Heart left ventricle (tissue), 13 donors: ENCODE results near the gene BTBD17.

ENCODE experiments used
- POLR2A ChIP-seq, 2 donors: fragments of 450-650 bp; IDR thresholded peaks; one replicate each; pipeline ENCODE4 v1.6.1; 2017; ENCODE audit warnings: antibody characterized with exemption in 2 of 2, mild to moderate bottlenecking in 2 of 2, moderate library complexity in 2 of 2
- TF ChIP-seq, protein P1 (sequence below), 12 donors: fragments of 200-600 bp; sonication (generic) in 4 of 12; IDR thresholded peaks; one replicate each; pipeline versions ENCODE4 v1.5.0 to v1.8.0; 2018 to 2022; ENCODE audit warnings: antibody characterized with exemption in 12 of 12, mild to moderate bottlenecking in 5 of 12
- donor health status: ischemic (EF 13 %, LVEDD 7.1; RV severe dilation, severe dysfunction).
- donor health status: DM: no; HTN: yes; CAD: no.
- donor health status: DM: no; HTN: no; CAD: no.
- donor health status: ischemic (EF 25% LVEDD 6.9; RV normal size, moderate dysfunction).
- donor health status: ischemic (EF 25% LVEDD 5.7; RV mildly dilated, moderate dysfunction).
- donor health status: ischemic (EF 35%, LVEDD 5.7; RV mildly dilated, moderate dysfunction).
- donor health status: nonischemic (EF 11% LVEDD 7.7; RV severe dilation, severe dysfunction).
- donor health status: DM: yes; HTN: yes; CAD: no.
- donor health status: PGD.
- donor health status: ischemic (EF 29% LVEDD 5.4; RV normal size, mild dysfunction).
- donor health status: nonischemic (EF 23%, LVEDD 6.1; RV moderate dilation, normal function).

DNA sequence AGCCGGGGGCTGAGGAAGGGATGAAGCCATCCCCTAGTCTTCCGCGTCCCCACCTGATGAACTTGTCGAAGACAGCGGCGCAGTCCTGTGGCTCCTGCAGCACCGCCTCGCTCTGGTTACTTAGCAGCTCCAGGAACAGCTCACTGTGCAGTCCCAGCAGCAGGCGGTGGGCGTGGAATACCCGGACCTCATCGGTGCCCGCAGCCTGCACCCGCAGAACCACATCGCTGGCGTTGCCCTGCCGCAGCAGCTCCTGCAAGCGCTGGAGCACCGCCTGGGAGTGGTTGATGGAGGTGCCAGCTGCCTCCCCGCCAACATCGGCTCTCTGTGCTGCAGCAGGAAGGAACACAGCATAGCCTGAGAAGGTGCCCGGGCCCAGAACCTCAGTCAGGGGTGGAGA, 1.8 kb downstream of the BTBD17 start:
- TF ChIP-seq, protein P1, sequence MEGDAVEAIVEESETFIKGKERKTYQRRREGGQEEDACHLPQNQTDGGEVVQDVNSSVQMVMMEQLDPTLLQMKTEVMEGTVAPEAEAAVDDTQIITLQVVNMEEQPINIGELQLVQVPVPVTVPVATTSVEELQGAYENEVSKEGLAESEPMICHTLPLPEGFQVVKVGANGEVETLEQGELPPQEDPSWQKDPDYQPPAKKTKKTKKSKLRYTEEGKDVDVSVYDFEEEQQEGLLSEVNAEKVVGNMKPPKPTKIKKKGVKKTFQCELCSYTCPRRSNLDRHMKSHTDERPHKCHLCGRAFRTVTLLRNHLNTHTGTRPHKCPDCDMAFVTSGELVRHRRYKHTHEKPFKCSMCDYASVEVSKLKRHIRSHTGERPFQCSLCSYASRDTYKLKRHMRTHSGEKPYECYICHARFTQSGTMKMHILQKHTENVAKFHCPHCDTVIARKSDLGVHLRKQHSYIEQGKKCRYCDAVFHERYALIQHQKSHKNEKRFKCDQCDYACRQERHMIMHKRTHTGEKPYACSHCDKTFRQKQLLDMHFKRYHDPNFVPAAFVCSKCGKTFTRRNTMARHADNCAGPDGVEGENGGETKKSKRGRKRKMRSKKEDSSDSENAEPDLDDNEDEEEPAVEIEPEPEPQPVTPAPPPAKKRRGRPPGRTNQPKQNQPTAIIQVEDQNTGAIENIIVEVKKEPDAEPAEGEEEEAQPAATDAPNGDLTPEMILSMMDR (IDR thresholded peaks at IDR 0.05): no peak
- no peak for TF ChIP-seq POLR2A (IDR thresholded peaks at IDR 0.05)
